HFF-Myc (cell line): ENCODE data around the gene MYO1F.

Experiments
- DNase-seq: peaks from one replicate; pipeline ENCODE4 v3.0.0-alpha.2; 2011; ENCODE audit warnings: low read depth; ENCODE audit errors: extremely low read depth
- H3K4me3 ChIP-seq: replicated peaks from 2 replicates; pipeline ENCODE4 v1.5.1; 2011; ENCODE audit warnings: low read depth, mild to moderate bottlenecking, control low read depth, low read length
- TF ChIP-seq, protein P1 (sequence below): IDR thresholded peaks from 2 replicates; pipeline ENCODE4 v1.5.1; 2012; ENCODE audit warnings: mild to moderate bottlenecking, low read depth, low read length, control low read depth; ENCODE audit errors: missing control alignments

Gene MYO1F

DNA sequence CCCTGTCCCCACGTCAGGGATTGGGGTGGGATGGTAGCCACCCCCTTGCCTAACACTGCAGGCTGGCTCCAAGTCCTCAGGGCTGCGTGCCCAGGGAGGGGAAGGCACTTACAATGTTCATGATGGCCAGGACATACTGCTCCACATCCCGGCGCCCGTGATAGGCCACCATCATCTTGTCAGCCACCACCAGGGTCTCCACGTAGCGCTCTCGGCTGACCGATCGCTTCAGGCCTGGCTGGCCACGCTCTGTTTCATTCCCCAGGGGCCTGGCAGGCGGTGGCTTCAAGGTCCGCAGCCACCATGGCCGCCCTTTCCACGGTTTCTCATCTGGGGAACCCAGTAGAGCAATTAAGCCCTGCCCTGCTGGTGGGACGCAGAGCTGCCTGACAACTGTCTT, 23.6 kb upstream of the MYO1F start:
- H3K4me3 ChIP-seq, result no peak overlapping the region
- TF ChIP-seq, protein P1, sequence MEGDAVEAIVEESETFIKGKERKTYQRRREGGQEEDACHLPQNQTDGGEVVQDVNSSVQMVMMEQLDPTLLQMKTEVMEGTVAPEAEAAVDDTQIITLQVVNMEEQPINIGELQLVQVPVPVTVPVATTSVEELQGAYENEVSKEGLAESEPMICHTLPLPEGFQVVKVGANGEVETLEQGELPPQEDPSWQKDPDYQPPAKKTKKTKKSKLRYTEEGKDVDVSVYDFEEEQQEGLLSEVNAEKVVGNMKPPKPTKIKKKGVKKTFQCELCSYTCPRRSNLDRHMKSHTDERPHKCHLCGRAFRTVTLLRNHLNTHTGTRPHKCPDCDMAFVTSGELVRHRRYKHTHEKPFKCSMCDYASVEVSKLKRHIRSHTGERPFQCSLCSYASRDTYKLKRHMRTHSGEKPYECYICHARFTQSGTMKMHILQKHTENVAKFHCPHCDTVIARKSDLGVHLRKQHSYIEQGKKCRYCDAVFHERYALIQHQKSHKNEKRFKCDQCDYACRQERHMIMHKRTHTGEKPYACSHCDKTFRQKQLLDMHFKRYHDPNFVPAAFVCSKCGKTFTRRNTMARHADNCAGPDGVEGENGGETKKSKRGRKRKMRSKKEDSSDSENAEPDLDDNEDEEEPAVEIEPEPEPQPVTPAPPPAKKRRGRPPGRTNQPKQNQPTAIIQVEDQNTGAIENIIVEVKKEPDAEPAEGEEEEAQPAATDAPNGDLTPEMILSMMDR, result no peak
- no peak for DNase-seq

DNA sequence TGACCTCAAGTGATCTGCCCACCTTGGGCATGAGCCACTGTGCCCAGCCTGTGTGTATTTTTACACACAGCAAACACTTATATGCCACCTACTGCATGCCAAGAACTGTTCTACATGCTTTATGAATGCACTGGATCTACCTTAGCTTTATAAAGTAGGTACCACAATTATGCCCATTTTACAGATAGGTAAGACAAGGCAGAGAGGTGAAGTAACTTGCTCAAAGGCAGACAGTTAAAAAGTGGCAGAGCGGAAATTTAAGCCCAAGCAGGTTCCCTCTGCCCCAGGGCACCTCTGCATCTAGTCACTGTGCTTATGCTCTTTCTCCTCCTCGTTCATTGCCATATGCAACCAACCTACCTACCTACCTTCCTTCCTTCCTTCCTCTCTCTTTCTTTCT, 22.8 kb upstream of the MYO1F start:
- no peak for DNase-seq
- no peak overlapping the region for H3K4me3 ChIP-seq
- TF ChIP-seq, protein P1, result no peak

DNA sequence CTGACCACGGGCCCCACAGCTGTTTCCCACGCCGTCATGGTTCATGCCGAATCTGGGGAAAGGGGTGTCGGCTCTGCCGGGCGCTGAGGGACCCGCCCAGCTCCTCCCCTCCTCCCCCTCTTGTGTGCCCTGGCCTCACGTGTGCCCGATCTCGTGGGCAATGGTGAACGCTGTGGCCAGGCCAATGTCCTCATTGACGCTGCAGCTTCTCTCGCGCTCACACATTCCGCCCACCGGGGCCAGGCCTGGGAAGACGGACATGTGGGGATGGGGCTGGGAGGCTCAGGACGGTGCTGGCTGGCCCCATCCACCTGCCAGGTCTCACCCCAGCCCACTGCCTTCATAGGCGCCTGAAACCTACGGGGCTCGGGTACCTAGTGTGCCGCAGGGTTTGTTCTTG, 18.9 kb upstream of the MYO1F start:
- no peak overlapping the region for H3K4me3 ChIP-seq
- no peak for DNase-seq
- TF ChIP-seq, protein P1, result no peak

DNA sequence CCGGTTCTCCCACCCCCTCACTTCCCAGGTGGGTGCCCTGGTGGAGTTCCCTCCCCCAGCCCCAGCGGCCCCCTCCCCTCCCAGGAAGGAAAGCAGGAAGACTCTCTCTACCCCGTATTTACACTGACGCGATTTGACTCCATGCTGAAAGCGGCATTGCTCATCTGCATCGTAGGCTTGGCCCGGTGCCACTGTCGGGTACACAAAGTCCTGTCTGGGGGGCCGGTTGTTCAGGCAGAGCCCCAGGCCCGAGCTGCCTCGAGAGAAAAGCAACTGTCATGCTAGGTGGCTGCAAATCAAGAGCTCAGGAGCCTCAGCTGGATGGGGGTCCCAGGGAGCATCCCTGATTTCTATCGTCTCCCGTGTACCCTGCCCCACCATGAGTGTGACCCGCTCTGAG, 18.4 kb upstream of the MYO1F start:
- no peak overlapping the region for H3K4me3 ChIP-seq
- TF ChIP-seq, protein P1, result no peak

DNA sequence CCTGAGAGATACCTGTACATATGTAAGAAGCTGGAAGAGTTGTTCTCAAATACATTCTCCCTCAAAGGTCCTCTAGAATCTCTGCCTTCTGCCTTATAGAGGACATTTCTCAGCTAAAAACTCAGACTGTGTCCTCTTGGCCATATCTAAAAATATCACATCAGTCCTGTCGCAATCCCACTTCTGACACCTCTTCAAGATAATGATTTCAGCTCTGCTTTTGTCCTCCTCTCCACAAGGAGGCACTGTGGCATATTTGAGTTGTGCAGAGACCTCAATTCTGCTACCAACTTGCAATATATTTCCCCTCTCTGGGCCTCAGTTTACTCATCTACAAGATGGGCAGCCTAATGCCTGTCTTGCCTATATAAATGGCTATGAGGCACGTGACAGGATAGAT, 16.7 kb upstream of the MYO1F start:
- no peak overlapping the region for H3K4me3 ChIP-seq
- DNase-seq, result no peak
- TF ChIP-seq, protein P1, result no peak

More for the DNA sequence above, 18.4 kb upstream of the MYO1F start:
- no peak for DNase-seq

DNA sequence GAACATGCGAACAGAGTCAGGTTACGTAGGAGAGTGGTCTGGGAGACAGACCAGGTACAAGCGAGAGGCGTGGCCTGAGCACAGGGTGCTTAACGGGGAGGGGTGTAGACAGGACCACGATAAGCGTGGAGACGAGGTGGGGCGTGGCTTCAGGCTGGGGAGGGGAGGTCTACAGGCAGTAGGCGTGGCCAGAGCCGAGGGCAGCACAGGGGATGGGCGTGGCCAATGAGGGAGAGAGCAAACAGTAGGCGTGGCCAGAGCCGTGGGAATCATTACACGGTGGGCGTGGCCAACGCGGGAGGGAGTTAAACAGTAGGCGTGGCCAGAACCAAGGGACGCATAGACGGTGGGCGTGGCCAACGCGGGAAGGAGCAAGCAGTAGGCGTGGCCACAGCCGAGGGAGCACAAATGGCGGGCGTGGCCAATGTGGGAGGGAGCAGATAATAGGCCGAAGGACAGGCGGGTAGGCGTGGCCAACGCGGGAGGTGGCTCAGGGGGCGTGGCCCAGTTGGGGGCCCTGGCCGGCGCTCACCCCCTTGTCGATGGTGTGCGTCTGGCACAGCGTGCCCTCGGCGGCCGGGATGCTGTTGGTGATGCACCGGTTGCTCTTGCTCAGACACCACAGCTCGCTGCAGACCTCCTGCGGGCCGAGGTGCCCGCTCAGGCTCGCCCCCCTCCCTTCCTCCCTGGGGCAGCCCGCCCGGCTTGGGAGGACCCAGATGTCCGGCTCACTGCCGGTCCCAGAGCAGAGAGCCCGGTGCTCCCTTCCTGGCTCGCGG, 15.2 kb upstream of the MYO1F start:
- H3K4me3 ChIP-seq, result peak overlapping the region; percentile 15; the same call in 1 of the 2 replicates
- TF ChIP-seq, protein P1, result no peak
- no peak for DNase-seq
